GM21576 (cell line): ENCODE measurements around the gene CDH16.
A peak's percentile ranks its signal among the peaks of the same experiment; 100 is the strongest.
"Not testable (repeated sequence)": the region's sequence is repeated elsewhere in the genome, so short reads cannot be mapped to it uniquely, and the experiment has no call there.

Experiments
- ATAC-seq: cut with Tn5 transposase; IDR thresholded peaks from one replicate; pipeline ENCODE4 v1.9.1; 2021; ENCODE audit warnings: mild to moderate bottlenecking, moderate library complexity; ENCODE audit not compliant: unreplicated experiment

The CDH16 gene

GRCh38 chr16:66873685-66874055 is 45.0 kb downstream of the CDH16 start:
- no peak for ATAC-seq

- peak; percentile 81 for ATAC-seq
Observed at GRCh38 chr16:66872943-66873684, 45.6 kb downstream of the CDH16 start.

GRCh38 chr16:66872559-66872942 is 46.1 kb downstream of the CDH16 start:
- ATAC-seq: no peak

GRCh38 chr16:66871840-66872239 is 46.8 kb downstream of the CDH16 start:
- ATAC-seq: no peak

GRCh38 chr16:66871363-66871762 is 47.3 kb downstream of the CDH16 start:
- not testable (repeated sequence) for ATAC-seq

GRCh38 chr16:66869424-66869823 is 49.3 kb downstream of the CDH16 start:
- ATAC-seq: no peak

GRCh38 chr16:66863707-66864106 is 55.0 kb downstream of the CDH16 start:
- ATAC-seq: no peak

GRCh38 chr16:66862023-66862520 is 56.6 kb downstream of the CDH16 start:
- no peak for ATAC-seq

- no peak for ATAC-seq
Observed at GRCh38 chr16:66859397-66860068, 59.2 kb downstream of the CDH16 start.

- no peak for ATAC-seq
Observed at GRCh38 chr16:66858740-66859396, 59.8 kb downstream of the CDH16 start.
